HEK293 (cell line): ENCODE results near the gene CMTM8.
"Not testable (repeated sequence)": the region's sequence is repeated elsewhere in the genome, so short reads cannot be mapped to it uniquely, and the experiment has no call there.

Source experiments
- CTCF ChIA-PET: fragments of 350-600 bp; formaldehyde crosslinking; extraction: SDS; loops from one replicate; lab custom pipeline; 2021; ENCODE audit warnings: antibody characterized with exemption; lab: Yijun Ruan, JAX
- POLR2A ChIA-PET: fragments of 300-600 bp; formaldehyde crosslinking; extraction: SDS; loops from one replicate; lab custom pipeline; 2020; ENCODE audit warnings: antibody characterized with exemption, inconsistent platforms; lab: Yijun Ruan, JAX
- H3K27ac ChIP-seq: fragments of 200-500 bp; sonication (Bioruptor generic); 2 replicates; pipeline ENCODE4 v1.5.1; 2014; ENCODE audit warnings: low read depth, low read length, control low read depth, inconsistent platforms; ENCODE audit errors: extremely low read depth
- H3K36me3 ChIP-seq, 2 experiments: fragments of 200-500 bp in 1 of 2; sonication (Bioruptor generic) in 1 of 2; 1 replicate in 1 of 2; 2 replicates in 1 of 2; pipeline ENCODE4 v1.5.1; 2014 to 2017; ENCODE audit warnings: inconsistent platforms in 2 of 2, low read length in 2 of 2; ENCODE audit not compliant: control insufficient read depth in 2 of 2, insufficient read depth in 1 of 2
- H3K4me1 ChIP-seq: fragments of 200-500 bp; sonication (Bioruptor generic); 2 replicates; pipeline ENCODE4 v1.5.1; 2014; ENCODE audit warnings: mild to moderate bottlenecking, low read length, inconsistent platforms; ENCODE audit not compliant: control insufficient read depth, insufficient read depth
- H3K4me3 ChIP-seq: 2 replicates; pipeline ENCODE4 v1.5.1; 2011; ENCODE audit warnings: low read depth, mild to moderate bottlenecking, control low read depth, low read length, moderate library complexity
- H3K9me3 ChIP-seq: fragments of 200-500 bp; sonication (Bioruptor generic); 2 replicates; pipeline ENCODE4 v1.5.1; 2014; ENCODE audit warnings: low read depth, low read length, inconsistent platforms; ENCODE audit not compliant: control insufficient read depth, insufficient read depth
- BCL11B ChIP-seq: fragments of 450-650 bp; formaldehyde crosslinking; IDR thresholded peaks from 2 replicates; pipeline ENCODE4 v1.5.1; 2016; ENCODE audit warnings: low read depth, missing biosample characterization, missing genetic modification characterization
- GLIS1 ChIP-seq: fragments of 450-650 bp; formaldehyde crosslinking; IDR thresholded peaks from 2 replicates; pipeline ENCODE4 v1.5.1; 2016; ENCODE audit warnings: missing biosample characterization, missing genetic modification characterization
- GLIS2 ChIP-seq: fragments of 450-650 bp; formaldehyde crosslinking; IDR thresholded peaks from 2 replicates; pipeline ENCODE4 v1.5.1; 2016; ENCODE audit warnings: missing biosample characterization, missing genetic modification characterization
- HOXC10 ChIP-seq: sonication (generic); formaldehyde crosslinking; IDR thresholded peaks from 2 replicates; pipeline ENCODE4 v1.8.1; 2023; ENCODE audit warnings: mild to moderate bottlenecking, missing genetic modification reagents
- INSM2 ChIP-seq: fragments of 450-650 bp; formaldehyde crosslinking; IDR thresholded peaks from 2 replicates; pipeline ENCODE4 v1.5.1; 2016; ENCODE audit warnings: missing biosample characterization, missing genetic modification characterization
- KLF10 ChIP-seq: fragments of 450-650 bp; IDR thresholded peaks from 2 replicates; pipeline ENCODE4 v1.5.1; 2018; ENCODE audit warnings: missing biosample characterization, mild to moderate bottlenecking, missing genetic modification characterization
- SCRT2 ChIP-seq: fragments of 450-650 bp; formaldehyde crosslinking; IDR thresholded peaks from 2 replicates; pipeline ENCODE4 v1.5.1; 2016; ENCODE audit warnings: missing biosample characterization, missing genetic modification characterization
- SP2 ChIP-seq: fragments of 450-650 bp; formaldehyde crosslinking; IDR thresholded peaks from 2 replicates; pipeline ENCODE4 v1.5.1; 2016; ENCODE audit warnings: missing biosample characterization, missing genetic modification characterization
- ZFHX2 ChIP-seq: fragments of 450-650 bp; formaldehyde crosslinking; conservative IDR thresholded peaks from 2 replicates; pipeline ENCODE4 v1.5.1; 2016; ENCODE audit warnings: missing biosample characterization, missing genetic modification characterization
- ZFP3 ChIP-seq: fragments of 450-650 bp; formaldehyde crosslinking; IDR thresholded peaks from 2 replicates; pipeline ENCODE4 v1.5.1; 2016; ENCODE audit warnings: low read depth, missing biosample characterization, missing genetic modification characterization
- ZIC2 ChIP-seq: fragments of 450-650 bp; formaldehyde crosslinking; IDR thresholded peaks from 2 replicates; pipeline ENCODE4 v1.5.1; 2016; ENCODE audit warnings: missing biosample characterization, missing genetic modification characterization
- ZNF121 ChIP-seq: fragments of 450-650 bp; formaldehyde crosslinking; IDR thresholded peaks from 2 replicates; pipeline ENCODE4 v1.5.1; 2016; ENCODE audit warnings: missing biosample characterization, missing genetic modification characterization
- ZNF155 ChIP-seq: fragments of 450-650 bp; formaldehyde crosslinking; IDR thresholded peaks from 2 replicates; pipeline ENCODE4 v1.5.1; 2016; ENCODE audit warnings: missing biosample characterization, missing genetic modification characterization
- ZNF311 ChIP-seq: fragments of 450-650 bp; formaldehyde crosslinking; IDR thresholded peaks from 2 replicates; pipeline ENCODE4 v1.5.1; 2017; ENCODE audit warnings: missing biosample characterization, missing genetic modification characterization, borderline replicate concordance
- ZNF341 ChIP-seq: fragments of 450-650 bp; formaldehyde crosslinking; IDR thresholded peaks from 2 replicates; pipeline ENCODE4; 2016; ENCODE audit warnings: low read depth, missing biosample characterization, missing genetic modification characterization
- ZNF391 ChIP-seq: fragments of 450-650 bp; formaldehyde crosslinking; IDR thresholded peaks from 2 replicates; pipeline ENCODE4 v1.5.1; 2016; ENCODE audit warnings: low read depth, missing biosample characterization, missing genetic modification characterization, borderline replicate concordance
- ZNF423 ChIP-seq: fragments of 450-650 bp; formaldehyde crosslinking; IDR thresholded peaks from 2 replicates; pipeline ENCODE4 v1.5.1; 2016; ENCODE audit warnings: missing biosample characterization, missing genetic modification characterization
- ZNF510 ChIP-seq: fragments of 450-650 bp; formaldehyde crosslinking; IDR thresholded peaks from 2 replicates; pipeline ENCODE4 v1.5.1; 2018; ENCODE audit warnings: mild to moderate bottlenecking, missing genetic modification characterization, missing biosample characterization; ENCODE audit not compliant: insufficient replicate concordance
- ZNF513 ChIP-seq: fragments of 450-650 bp; IDR thresholded peaks from 2 replicates; pipeline ENCODE4 v1.5.1; 2018; ENCODE audit warnings: missing biosample characterization, missing genetic modification characterization
- ZNF580 ChIP-seq: fragments of 450-650 bp; formaldehyde crosslinking; IDR thresholded peaks from 2 replicates; pipeline ENCODE4 v1.5.1; 2016; ENCODE audit warnings: missing biosample characterization, missing genetic modification characterization
- ZNF623 ChIP-seq: fragments of 450-650 bp; formaldehyde crosslinking; IDR thresholded peaks from 2 replicates; pipeline ENCODE4 v1.5.1; 2016; ENCODE audit warnings: missing biosample characterization, missing genetic modification characterization
- ZNF626 ChIP-seq: fragments of 450-650 bp; sonication (Bioruptor Pico); formaldehyde crosslinking; IDR thresholded peaks from 2 replicates; pipeline ENCODE4 v1.5.1; 2018; ENCODE audit warnings: missing biosample characterization, missing genetic modification characterization, inconsistent platforms
- ZNF792 ChIP-seq: fragments of 450-650 bp; formaldehyde crosslinking; IDR thresholded peaks from 2 replicates; pipeline ENCODE4 v1.5.1; 2016; ENCODE audit warnings: missing biosample characterization, missing genetic modification characterization

Gene CMTM8

GRCh38 chr3:32238453-32239306 is at the start of gene CMTM8 (continued):
- TF ChIP-seq ZNF626 = no peak
- peak; percentile 32 for TF ChIP-seq GLIS2 (tag by site-specific recombination)
- TF ChIP-seq ZNF155 (tag by site-specific recombination) = no peak
- peak; percentile 19; the same call in 1 of the 2 replicates for TF ChIP-seq ZNF513
- TF ChIP-seq ZFHX2 (tag by site-specific recombination) = 0 out of 2 replicates have a peak, but pooled peaks have one; percentile 5
- TF ChIP-seq ZNF311 (tag by site-specific recombination) = no peak
- TF ChIP-seq SP2 = peak; percentile 62
- TF ChIP-seq HOXC10 = no peak
- peak; percentile 30; the same call in 1 of the 2 replicates for TF ChIP-seq ZNF580 (tag by site-specific recombination)
- no peak for TF ChIP-seq ZNF510
- TF ChIP-seq ZFP3 (tag by site-specific recombination) = no peak
- 0 out of 2 replicates have a peak, but pooled peaks have one; percentile 5 for TF ChIP-seq ZNF391 (tag by site-specific recombination)
- peak; percentile 64; the same call in 1 of the 2 replicates for TF ChIP-seq ZNF423 (tag by site-specific recombination)
- TF ChIP-seq KLF10 (tag by site-specific recombination) = peak; percentile 55; the same call in 1 of the 2 replicates
- TF ChIP-seq GLIS1 = no peak
- peak; percentile 10; the same call in 1 of the 2 replicates for TF ChIP-seq ZIC2 (tag by site-specific recombination)
- TF ChIP-seq SCRT2 (tag by site-specific recombination) = peak; percentile 98

- no peaks in the 10 kb centered on the region; the same call in 1 of the 2 replicates for H3K4me1 ChIP-seq
- ChIA-PET POLR2A (no interaction called here), CTCF (no interaction called here)
- no peak overlapping the region for H3K4me3 ChIP-seq
- H3K9me3 ChIP-seq = no peaks in the 10 kb centered on the region
- no peaks in the 10 kb centered on the region for H3K36me3 ChIP-seq
- TF ChIP-seq ZIC2 (tag by site-specific recombination) (peak; percentile 69), ZNF792 (tag by site-specific recombination) (no peak), INSM2 (tag by site-specific recombination) (no peak), ZNF341 (tag by site-specific recombination) (no peak), BCL11B (tag by site-specific recombination) (no peak), ZNF121 (tag by site-specific recombination) (no peak), ZNF623 (tag by site-specific recombination) (no peak)
- no peak overlapping the region for H3K27ac ChIP-seq
Measured at GRCh38 chr3:32189693-32190092, 48.8 kb upstream of the CMTM8 start.

- H3K36me3 ChIP-seq, H3K4me3 ChIP-seq, H3K9me3 ChIP-seq, POLR2A ChIA-PET, H3K4me1 ChIP-seq, H3K27ac ChIP-seq: not testable (repeated sequence)
- CTCF ChIA-PET = interaction anchor here (1.6 kb wide), 1 partner anchor 12 kb away, joined by 6 read pairs; no protein-coding TSS in a partner anchor
Measured at GRCh38 chr3:32190556-32190955, 47.9 kb upstream of the CMTM8 start.
